GM12878 (cell line): ENCODE data around the gene SUSD1. TPM values are rescaled to one million over a fixed set of nuclear protein-coding genes. Genes with fewer than 3 reads are reported as not detected.
A peak's percentile ranks its signal among the peaks of the same experiment; 100 is the strongest.

Source experiments
- ATAC-seq: fragments of 200-7000 bp; cut with Tn5 transposase; 3 replicates; pipeline ENCODE4 v1.9.1; 2020; ENCODE audit warnings: mild to moderate bottlenecking, moderate library complexity
- BruUV-seq: library from RNA; stranded (reverse); fragments of 400-500 nt; replicated peaks from 2 replicates; lab custom pipeline; 2021; lab: Mats Ljungman, UMichigan
- CTCF ChIA-PET: fragments of 300-600 bp; sonication (Branson Sonifier 250); formaldehyde crosslinking; extraction: SDS; loops from one replicate; lab custom pipeline; 2021; ENCODE audit warnings: inconsistent platforms; lab: Yijun Ruan, JAX
- POLR2A ChIA-PET: fragments of 350-600 bp; formaldehyde crosslinking; extraction: SDS; loops from one replicate; lab custom pipeline; 2021; ENCODE audit warnings: inconsistent platforms; lab: Charles Lee
- RAD21 ChIA-PET: fragments of 300-600 bp; sonication (Branson Sonifier 250); formaldehyde crosslinking; loops from one replicate; lab custom pipeline; 2023; ENCODE audit warnings: antibody characterized with exemption; ENCODE audit not compliant: unreplicated experiment; lab: Charles Lee
- SMC1A ChIA-PET: fragments of 300-600 bp; sonication (Branson Sonifier 250); formaldehyde crosslinking; loops from one replicate; lab custom pipeline; 2023; ENCODE audit not compliant: unreplicated experiment, uncharacterized antibody; lab: Charles Lee
- DNase-seq: peaks from one replicate; pipeline ENCODE4 v3.0.0-alpha.2; 2011; ENCODE audit warnings: low read depth, low spot score
- FAIRE-seq: peaks from 3 replicates; lab custom pipeline; 2011; peaks lifted over from hg19 to GRCh38; lab: Jason Lieb, UNC
- H2AFZ ChIP-seq: 2 replicates; pipeline ENCODE4 v1.6.0; 2011; ENCODE audit warnings: low read depth, low read length, control low read depth; ENCODE audit not compliant: control insufficient read depth
- H3K27ac ChIP-seq: 2 replicates; pipeline ENCODE4 v1.5.1; 2011; ENCODE audit warnings: control low read depth; ENCODE audit not compliant: control insufficient read depth, insufficient read depth
- H3K27me3 ChIP-seq, 2 experiments: replicated peaks in 1 of 2; 2 replicates each; pipeline versions ENCODE4 v1.6.0 to v1.6.1; 2011; ENCODE audit warnings: low read length in 1 of 2; ENCODE audit not compliant: control insufficient read depth in 2 of 2, insufficient read depth in 2 of 2
- H3K36me3 ChIP-seq, 2 experiments: 2 replicates each; pipeline ENCODE4 v1.5.1; 2011; ENCODE audit warnings: low read length in 1 of 2; ENCODE audit not compliant: control insufficient read depth in 2 of 2, insufficient read depth in 2 of 2
- H3K4me1 ChIP-seq: 2 replicates; pipeline ENCODE4 v1.6.1; 2011; ENCODE audit warnings: mild to moderate bottlenecking, low read length, moderate library complexity, mixed read lengths; ENCODE audit not compliant: control insufficient read depth, insufficient read depth
- H3K4me2 ChIP-seq: 2 replicates; pipeline ENCODE4 v1.6.0; 2011; ENCODE audit warnings: control low read depth; ENCODE audit not compliant: control insufficient read depth, insufficient read depth
- H3K4me3 ChIP-seq: fragments of 200-600 bp; sonication (generic); 2 replicates; pipeline ENCODE4 v1.5.1; 2016
- H3K79me2 ChIP-seq: 2 replicates; pipeline ENCODE4 v1.6.0; 2011; ENCODE audit warnings: low read length; ENCODE audit not compliant: control insufficient read depth, insufficient read depth
- H3K9ac ChIP-seq: 2 replicates; pipeline ENCODE4 v1.8.0; 2011; ENCODE audit warnings: low read length, control low read depth, mixed read lengths; ENCODE audit not compliant: control insufficient read depth, insufficient read depth
- H3K9me3 ChIP-seq: replicated peaks from 3 replicates; pipeline ENCODE4 v1.5.1; 2011; ENCODE audit warnings: mild to moderate bottlenecking, low read length; ENCODE audit not compliant: control insufficient read depth, insufficient read depth
- H4K20me1 ChIP-seq: 2 replicates; pipeline ENCODE4 v1.6.0; 2011; ENCODE audit not compliant: control insufficient read depth, insufficient read depth
- ATF7 ChIP-seq: fragments of 450-650 bp; IDR thresholded peaks from 2 replicates; pipeline ENCODE4 v1.6.1; 2016; ENCODE audit warnings: low read depth, mild to moderate bottlenecking
- CREM ChIP-seq: IDR thresholded peaks from 2 replicates; pipeline ENCODE4 v1.6.1; 2014; ENCODE audit warnings: antibody characterized with exemption, low read depth
- FOS ChIP-seq: IDR thresholded peaks from 3 replicates; pipeline ENCODE4 v1.6.1; 2011; ENCODE audit warnings: borderline replicate concordance; ENCODE audit not compliant: insufficient read length; ENCODE audit errors: extremely low read depth
- GABPA ChIP-seq: IDR thresholded peaks from 2 replicates; pipeline ENCODE4 v1.6.1; 2014; ENCODE audit warnings: antibody characterized with exemption, low read depth, mild to moderate bottlenecking, inconsistent platforms
- GATAD2B ChIP-seq: fragments of 450-650 bp; conservative IDR thresholded peaks from 2 replicates; pipeline ENCODE4 v1.6.1; 2017; ENCODE audit warnings: low read depth, mild to moderate bottlenecking, moderate library complexity
- HCFC1 ChIP-seq: fragments of 150-350 bp; IDR thresholded peaks from 2 replicates; pipeline ENCODE4 v1.6.1; 2014; ENCODE audit warnings: low read length
- HDAC2 ChIP-seq: fragments of 200-600 bp; sonication (generic); IDR thresholded peaks from 2 replicates; pipeline ENCODE4 v1.6.1; 2017
- IRF4 ChIP-seq: IDR thresholded peaks from 2 replicates; pipeline ENCODE4 v1.6.1; 2011; ENCODE audit warnings: low read depth, low read length
- MTA3 ChIP-seq: IDR thresholded peaks from 2 replicates; pipeline ENCODE4 v1.6.1; 2012; ENCODE audit warnings: low read length, inconsistent platforms, borderline replicate concordance
- MYB ChIP-seq: fragments of 150-350 bp; IDR thresholded peaks from 2 replicates; pipeline ENCODE4 v1.6.1; 2014; ENCODE audit warnings: mild to moderate bottlenecking, low read depth, low read length, borderline replicate concordance
- MYC ChIP-seq: IDR thresholded peaks from 2 replicates; pipeline ENCODE4 v1.6.1; 2011; ENCODE audit warnings: mild to moderate bottlenecking, low read length, moderate library complexity, inconsistent platforms; ENCODE audit not compliant: insufficient read depth, insufficient replicate concordance, insufficient read length, severe bottlenecking
- NR2C1 ChIP-seq: fragments of 450-650 bp; IDR thresholded peaks from 2 replicates; pipeline ENCODE4 v1.6.1; 2017; ENCODE audit warnings: antibody characterized with exemption, mild to moderate bottlenecking, moderate library complexity
- RAD51 ChIP-seq: fragments of 450-650 bp; IDR thresholded peaks from 2 replicates; pipeline ENCODE4 v1.6.1; 2016; ENCODE audit warnings: moderate library complexity, mild to moderate bottlenecking, inconsistent platforms
- YBX1 ChIP-seq: fragments of 450-650 bp; IDR thresholded peaks from 2 replicates; pipeline ENCODE4 v1.6.1; 2016; ENCODE audit warnings: antibody characterized with exemption
- YY1 ChIP-seq: IDR thresholded peaks from 2 replicates; pipeline ENCODE4 v1.6.1; 2011; ENCODE audit warnings: low read depth, mild to moderate bottlenecking, low read length
- in situ Hi-C: fragments of 300-500 bp; cut with MboI; formaldehyde crosslinking; loops from 9 replicates; pipeline ENCODE4 v1.14.3; 2018; ENCODE audit warnings: mixed read lengths
- intact Hi-C: fragments of 100-400 bp; cut with micrococcal nuclease; formaldehyde crosslinking; loops from one replicate; pipeline ENCODE4 v1.14.2; 2022; ENCODE audit not compliant: unreplicated experiment
- polyA plus RNA-seq, 11 experiments: library from polyadenylated mRNA; depleted of rRNA in 4 of 11; unstranded in 6 of 11; stranded (reverse) in 5 of 11; fragments of >200 nt; fragmentation: Nextera tagmentation in 4 of 11; fragmentation: Illumina TruSeq in 1 of 11; extraction: Ambion mirVana in 4 of 11; extraction: Trizol in 1 of 11; gene quantifications; 1 replicate in 1 of 11; 2 replicates in 10 of 11; pipeline versions ENCODE4 v1.2.1 to v1.2.3, GENCODE V29; 2011 to 2016; ENCODE audit warnings: inconsistent platforms in 2 of 11, missing spikeins in 2 of 11, low read depth in 1 of 11
- total RNA-seq, 4 experiments: library from RNA; depleted of rRNA in 3 of 4; stranded (reverse); fragments of >200 nt in 3 of 4; fragmentation: Illumina TruSeq in 1 of 4; extraction: Trizol in 1 of 4; gene quantifications; 2 replicates each; pipeline versions ENCODE4 v1.2.1 to v1.2.3, GENCODE V29; 2013 to 2021
- TF ChIP-seq, protein P1 (sequence below): fragments of 450-650 bp; IDR thresholded peaks from 2 replicates; pipeline ENCODE4 v1.6.1; 2018; ENCODE audit warnings: borderline replicate concordance, mild to moderate bottlenecking; ENCODE audit not compliant: partially characterized antibody
- TF ChIP-seq, protein P2 (sequence below): fragments of 450-650 bp; formaldehyde crosslinking; IDR thresholded peaks from 2 replicates; pipeline ENCODE4 v1.5.0; 2022; ENCODE audit warnings: mild to moderate bottlenecking, missing genetic modification characterization
- TF ChIP-seq, protein P3 (sequence below): fragments of 450-650 bp; IDR thresholded peaks from 2 replicates; pipeline ENCODE4 v1.6.1; 2016; ENCODE audit warnings: mild to moderate bottlenecking

Gene SUSD1
- total and polyA plus RNA-seq, 10 of the 15 experiments (the other 5 are each of a cell fraction or from before 2014, with no cell fraction given) = 6.7 to 20.8 (median 13.2) TPM

- SMC1A ChIA-PET = interaction anchor here (1.0 to 14.9 kb wide), 13 partner anchors 8 to 94 kb away, joined by 3 to 313 read pairs (median 5); no protein-coding TSS in a partner anchor
- TF ChIP-seq HDAC2 (no peak), GABPA (no peak), HCFC1 (no peak), YBX1 (no peak), IRF4 (no peak), NR2C1 (no peak), MYC (no peak), CREM (no peak), YY1 (no peak), FOS (no peak), ATF7 (no peak), RAD51 (no peak), MTA3 (no peak), MYB (no peak), GATAD2B (no peak)
- TF ChIP-seq, protein P1, sequence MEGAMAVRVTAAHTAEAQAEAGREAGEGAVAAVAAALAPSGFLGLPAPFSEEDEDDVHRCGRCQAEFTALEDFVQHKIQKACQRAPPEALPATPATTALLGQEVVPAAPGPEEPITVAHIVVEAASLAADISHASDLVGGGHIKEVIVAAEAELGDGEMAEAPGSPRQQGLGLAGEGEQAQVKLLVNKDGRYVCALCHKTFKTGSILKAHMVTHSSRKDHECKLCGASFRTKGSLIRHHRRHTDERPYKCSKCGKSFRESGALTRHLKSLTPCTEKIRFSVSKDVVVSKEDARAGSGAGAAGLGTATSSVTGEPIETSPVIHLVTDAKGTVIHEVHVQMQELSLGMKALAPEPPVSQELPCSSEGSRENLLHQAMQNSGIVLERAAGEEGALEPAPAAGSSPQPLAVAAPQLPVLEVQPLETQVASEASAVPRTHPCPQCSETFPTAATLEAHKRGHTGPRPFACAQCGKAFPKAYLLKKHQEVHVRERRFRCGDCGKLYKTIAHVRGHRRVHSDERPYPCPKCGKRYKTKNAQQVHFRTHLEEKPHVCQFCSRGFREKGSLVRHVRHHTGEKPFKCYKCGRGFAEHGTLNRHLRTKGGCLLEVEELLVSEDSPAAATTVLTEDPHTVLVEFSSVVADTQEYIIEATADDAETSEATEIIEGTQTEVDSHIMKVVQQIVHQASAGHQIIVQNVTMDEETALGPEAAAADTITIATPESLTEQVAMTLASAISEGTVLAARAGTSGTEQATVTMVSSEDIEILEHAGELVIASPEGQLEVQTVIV = no peak
- TF ChIP-seq, protein P2, sequence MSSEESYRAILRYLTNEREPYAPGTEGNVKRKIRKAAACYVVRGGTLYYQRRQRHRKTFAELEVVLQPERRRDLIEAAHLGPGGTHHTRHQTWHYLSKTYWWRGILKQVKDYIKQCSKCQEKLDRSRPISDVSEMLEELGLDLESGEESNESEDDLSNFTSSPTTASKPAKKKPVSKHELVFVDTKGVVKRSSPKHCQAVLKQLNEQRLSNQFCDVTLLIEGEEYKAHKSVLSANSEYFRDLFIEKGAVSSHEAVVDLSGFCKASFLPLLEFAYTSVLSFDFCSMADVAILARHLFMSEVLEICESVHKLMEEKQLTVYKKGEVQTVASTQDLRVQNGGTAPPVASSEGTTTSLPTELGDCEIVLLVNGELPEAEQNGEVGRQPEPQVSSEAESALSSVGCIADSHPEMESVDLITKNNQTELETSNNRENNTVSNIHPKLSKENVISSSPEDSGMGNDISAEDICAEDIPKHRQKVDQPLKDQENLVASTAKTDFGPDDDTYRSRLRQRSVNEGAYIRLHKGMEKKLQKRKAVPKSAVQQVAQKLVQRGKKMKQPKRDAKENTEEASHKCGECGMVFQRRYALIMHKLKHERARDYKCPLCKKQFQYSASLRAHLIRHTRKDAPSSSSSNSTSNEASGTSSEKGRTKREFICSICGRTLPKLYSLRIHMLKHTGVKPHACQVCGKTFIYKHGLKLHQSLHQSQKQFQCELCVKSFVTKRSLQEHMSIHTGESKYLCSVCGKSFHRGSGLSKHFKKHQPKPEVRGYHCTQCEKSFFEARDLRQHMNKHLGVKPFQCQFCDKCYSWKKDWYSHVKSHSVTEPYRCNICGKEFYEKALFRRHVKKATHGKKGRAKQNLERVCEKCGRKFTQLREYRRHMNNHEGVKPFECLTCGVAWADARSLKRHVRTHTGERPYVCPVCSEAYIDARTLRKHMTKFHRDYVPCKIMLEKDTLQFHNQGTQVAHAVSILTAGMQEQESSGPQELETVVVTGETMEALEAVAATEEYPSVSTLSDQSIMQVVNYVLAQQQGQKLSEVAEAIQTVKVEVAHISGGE (CRISPR knock-in tag) = no peak
- TF ChIP-seq, protein P3, sequence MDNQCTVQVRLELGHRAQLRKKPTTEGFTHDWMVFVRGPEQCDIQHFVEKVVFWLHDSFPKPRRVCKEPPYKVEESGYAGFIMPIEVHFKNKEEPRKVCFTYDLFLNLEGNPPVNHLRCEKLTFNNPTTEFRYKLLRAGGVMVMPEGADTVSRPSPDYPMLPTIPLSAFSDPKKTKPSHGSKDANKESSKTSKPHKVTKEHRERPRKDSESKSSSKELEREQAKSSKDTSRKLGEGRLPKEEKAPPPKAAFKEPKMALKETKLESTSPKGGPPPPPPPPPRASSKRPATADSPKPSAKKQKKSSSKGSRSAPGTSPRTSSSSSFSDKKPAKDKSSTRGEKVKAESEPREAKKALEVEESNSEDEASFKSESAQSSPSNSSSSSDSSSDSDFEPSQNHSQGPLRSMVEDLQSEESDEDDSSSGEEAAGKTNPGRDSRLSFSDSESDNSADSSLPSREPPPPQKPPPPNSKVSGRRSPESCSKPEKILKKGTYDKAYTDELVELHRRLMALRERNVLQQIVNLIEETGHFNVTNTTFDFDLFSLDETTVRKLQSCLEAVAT = no peak
Observed at GRCh38 chr9:111991179-111991578, 183.9 kb downstream of the SUSD1 start.

More at GRCh38 chr9:111991179-111991578, 183.9 kb downstream of the SUSD1 start:
- Histone ChIP-seq H3K36me3 (no peaks in the 10 kb centered on the region), H2AFZ (no peak overlapping the region), H3K9me3 (no peaks in the 10 kb centered on the region; the same call in 1 of the 3 replicates), H3K4me2 (no peak overlapping the region), H3K9ac (no peak overlapping the region), H3K27me3 (no peaks in the 10 kb centered on the region), H3K79me2 (no peaks in the 10 kb centered on the region), H3K4me1 (peaks cover 68% of the 10 kb centered on the region), H3K27ac (peak overlapping the region; percentile 89), H4K20me1 (no peaks in the 10 kb centered on the region), H3K4me3 (no peak overlapping the region)
- ATAC-seq (no peak), DNase-seq (no peak), FAIRE-seq (no peak)
- no TSS peak for BruUV-seq
- intact Hi-C loops (no loop called here), in situ Hi-C loops (no loop called here)
- POLR2A ChIA-PET = interaction anchor here (1.0 to 13.2 kb wide), 3 partner anchors 23 to 60 kb away, joined by 10 to 158 read pairs (median 77); no protein-coding TSS in a partner anchor
- CTCF ChIA-PET = interaction anchor here (0.7 to 4.0 kb wide), 4 partner anchors 26 to 84 kb away, joined by 3 to 14 read pairs (median 8); no protein-coding TSS in a partner anchor
- RAD21 ChIA-PET = interaction anchor here (0.7 to 9.8 kb wide), 6 partner anchors 13 to 83 kb away, joined by 3 to 164 read pairs (median 42); no protein-coding TSS in a partner anchor
